ENCODE data around the gene FAM120C.

Gene FAM120C

GRCh38 chrX:54087661-54088060 lies 95.4 kb downstream of the FAM120C start:
- TF ChIP-seq CTCF (IDR thresholded peaks at IDR 0.05; ENCODE audit: borderline replicate concordance, insufficient read depth, low read depth, low read length): no peak
- H3K4me3 ChIP-seq (ENCODE audit: low read depth, low read length): no peak overlapping the region

- no peak overlapping the region for H3K4me3 ChIP-seq (ENCODE audit: low read depth, low read length)
- no peak for TF ChIP-seq CTCF (IDR thresholded peaks at IDR 0.05; ENCODE audit: borderline replicate concordance, insufficient read depth, low read depth, low read length)
These were observed 97.4 kb downstream of the FAM120C start for GRCh38 chrX:54085666-54086065.

DNA sequence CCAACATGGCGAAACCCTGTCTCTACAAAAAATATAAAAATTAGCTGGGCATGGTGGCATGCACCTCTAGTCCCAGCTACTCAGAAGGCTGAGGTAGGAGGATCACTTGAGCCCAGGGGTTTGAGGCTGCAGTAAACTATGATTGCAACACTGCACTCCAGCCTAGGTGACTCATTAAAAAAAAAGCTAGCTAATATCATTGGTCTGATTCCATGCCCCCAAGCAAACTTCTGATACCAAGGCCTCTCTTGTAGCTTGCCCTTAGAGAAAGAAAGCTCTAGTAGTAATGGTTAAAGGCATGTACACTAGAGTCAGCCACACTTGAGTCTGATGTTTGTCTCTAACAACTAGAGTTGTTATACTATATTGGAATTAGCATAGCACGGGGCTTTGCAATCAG lies 106.2 kb downstream of the FAM120C start:
- H3K4me3 ChIP-seq (ENCODE audit: low read depth, low read length): no peak overlapping the region
- TF ChIP-seq CTCF (IDR thresholded peaks at IDR 0.05; ENCODE audit: borderline replicate concordance, insufficient read depth, low read depth, low read length): no peak

- H3K4me3 ChIP-seq (ENCODE audit: low read depth, low read length): no peak overlapping the region
- TF ChIP-seq CTCF (IDR thresholded peaks at IDR 0.05; ENCODE audit: borderline replicate concordance, insufficient read depth, low read depth, low read length): no peak
These were observed 108.2 kb downstream of the FAM120C start for GRCh38 chrX:54074826-54075225.

DNA sequence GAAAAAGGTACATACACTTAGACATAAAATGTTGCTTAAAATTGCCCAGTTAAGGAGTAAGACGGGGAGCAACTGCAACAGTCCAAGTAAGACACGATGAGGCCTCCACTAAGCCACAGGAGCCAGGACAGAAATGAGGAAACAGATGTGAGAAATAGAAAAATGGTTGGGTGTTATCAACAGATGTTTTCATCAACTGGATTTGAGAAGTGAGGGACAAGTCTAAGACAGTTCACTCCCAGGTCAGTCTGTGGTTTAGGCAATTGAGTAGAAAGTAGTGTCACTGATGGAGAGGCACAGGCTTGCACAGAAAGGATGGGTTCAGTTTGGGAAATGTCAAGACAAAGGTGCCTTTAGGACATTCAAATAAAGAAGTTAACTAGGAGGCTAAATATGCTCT lies 115.3 kb downstream of the FAM120C start:
- no peak for TF ChIP-seq CTCF (IDR thresholded peaks at IDR 0.05; ENCODE audit: borderline replicate concordance, insufficient read depth, low read depth, low read length)
- H3K4me3 ChIP-seq (ENCODE audit: low read depth, low read length): no peak overlapping the region

DNA sequence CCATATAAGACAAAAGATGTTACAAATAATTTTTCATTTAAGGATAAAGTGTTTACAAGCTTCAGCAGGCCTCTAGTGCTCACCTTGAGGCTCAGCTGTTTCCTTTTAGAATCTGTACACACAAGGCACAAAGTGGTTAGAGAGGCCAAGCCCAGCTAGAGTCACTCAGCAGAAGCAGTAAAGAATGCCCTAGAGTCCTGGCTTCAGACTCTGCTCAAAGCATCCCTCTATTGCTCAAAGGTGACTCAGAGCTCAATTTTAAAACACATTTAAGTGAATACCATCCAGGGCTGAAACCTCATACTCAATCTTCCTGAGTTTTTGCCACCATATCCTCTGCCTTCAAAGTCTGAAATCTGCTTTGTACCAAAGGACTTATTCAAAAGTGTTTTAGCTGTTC lies 116.2 kb downstream of the FAM120C start:
- TF ChIP-seq CTCF (IDR thresholded peaks at IDR 0.05; ENCODE audit: borderline replicate concordance, insufficient read depth, low read depth, low read length): no peak
- H3K4me3 ChIP-seq (ENCODE audit: low read depth, low read length): no peak overlapping the region

DNA sequence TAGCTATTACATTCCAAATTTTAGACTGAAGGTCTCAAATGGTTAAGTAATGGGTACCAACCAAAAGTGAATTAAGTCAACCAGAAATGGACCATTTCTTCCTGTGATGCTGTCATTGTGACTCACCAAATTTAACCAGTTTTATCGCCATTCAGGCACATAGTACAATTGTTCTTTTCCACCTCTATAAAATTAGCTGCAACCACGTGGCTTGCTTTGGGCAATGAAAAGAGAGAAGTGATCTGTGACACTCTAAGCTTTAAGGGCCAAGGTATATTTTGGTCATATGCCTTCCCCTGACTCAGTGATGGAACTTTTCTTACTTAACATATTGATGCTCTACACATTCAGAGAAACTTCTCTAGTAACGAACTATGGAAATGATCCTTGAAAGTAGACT lies 118.5 kb downstream of the FAM120C start:
- TF ChIP-seq CTCF (IDR thresholded peaks at IDR 0.05; ENCODE audit: borderline replicate concordance, insufficient read depth, low read depth, low read length): no peak
- H3K4me3 ChIP-seq (ENCODE audit: low read depth, low read length): no peak overlapping the region

All from GM12875 (cell line).